HepG2 (cell line): ENCODE measurements around the gene BTBD19. TPM values are rescaled to one million over a fixed set of nuclear protein-coding genes. Genes with fewer than 3 reads are reported as not detected.

ENCODE experiments used
- ATF4 ChIP-seq, 2 experiments: fragments of 450-650 bp in 1 of 2; sonication (generic) in 1 of 2; formaldehyde crosslinking; IDR thresholded peaks; 2 replicates each; pipeline versions ENCODE4 v1.5.0 to v1.8.0; 2020 to 2022; ENCODE audit warnings: mild to moderate bottlenecking in 1 of 2, missing genetic modification reagents in 1 of 2
- DPF2 ChIP-seq: sonication (generic); formaldehyde crosslinking; IDR thresholded peaks from 2 replicates; pipeline ENCODE4 v1.4.0; 2020; ENCODE audit warnings: mild to moderate bottlenecking, low read depth, missing genetic modification reagents, borderline replicate concordance
- ELF4 ChIP-seq: sonication (generic); formaldehyde crosslinking; IDR thresholded peaks from 2 replicates; pipeline ENCODE4 v1.5.0; 2020; ENCODE audit warnings: missing genetic modification reagents, mild to moderate bottlenecking, moderate library complexity, borderline replicate concordance
- ERF ChIP-seq: IDR thresholded peaks from 2 replicates; pipeline ENCODE4 v1.6.1; 2018; ENCODE audit warnings: missing biosample characterization, missing genetic modification reagents
- GATAD2A ChIP-seq: IDR thresholded peaks from 2 replicates; pipeline ENCODE4 v1.6.1; 2016
- HDAC6 ChIP-seq: fragments of 200-600 bp; sonication (generic); IDR thresholded peaks from 2 replicates; pipeline ENCODE4 v1.7.0; 2017; ENCODE audit warnings: mild to moderate bottlenecking, antibody characterized with exemption, low read length, low read depth
- HOMEZ ChIP-seq: IDR thresholded peaks from 2 replicates; pipeline ENCODE4 v1.6.1; 2016; ENCODE audit warnings: low read depth
- IRF2 ChIP-seq: IDR thresholded peaks from 2 replicates; pipeline ENCODE4 v1.6.1; 2018; ENCODE audit warnings: missing genetic modification reagents, missing compliant biosample characterization
- LRRFIP1 ChIP-seq: sonication (generic); formaldehyde crosslinking; conservative IDR thresholded peaks from 2 replicates; pipeline ENCODE4 v1.4.0; 2020; ENCODE audit warnings: missing genetic modification reagents
- MIXL1 ChIP-seq: IDR thresholded peaks from 2 replicates; pipeline ENCODE4 v1.6.1; 2016
- POLR2AphosphoS5 ChIP-seq: IDR thresholded peaks from 2 replicates; pipeline ENCODE4 v1.6.1; 2012; ENCODE audit warnings: low read depth, low read length
- SUZ12 ChIP-seq: fragments of 150-350 bp; IDR thresholded peaks from 2 replicates; pipeline ENCODE4 v1.6.1; 2014; ENCODE audit warnings: low read depth, low read length
- XRCC5 ChIP-seq: fragments of 200-400 bp; formaldehyde crosslinking; optimal IDR thresholded peaks from 2 replicates; pipeline ENCODE3; 2017; ENCODE audit warnings: mild to moderate bottlenecking, low read length
- ZFP82 ChIP-seq: sonication (generic); formaldehyde crosslinking; IDR thresholded peaks from 2 replicates; pipeline ENCODE4 v1.5.1; 2020; ENCODE audit warnings: mild to moderate bottlenecking, missing genetic modification reagents, borderline replicate concordance
- ZMYM4 ChIP-seq: sonication (generic); formaldehyde crosslinking; IDR thresholded peaks from 2 replicates; pipeline ENCODE4 v1.8.1; 2023; ENCODE audit warnings: mild to moderate bottlenecking, missing genetic modification reagents
- ZNF432 ChIP-seq: sonication (generic); formaldehyde crosslinking; IDR thresholded peaks from 2 replicates; pipeline ENCODE4 v1.5.0; 2020; ENCODE audit warnings: missing genetic modification reagents, mild to moderate bottlenecking, borderline replicate concordance
- ZNF558 ChIP-seq: sonication (generic); formaldehyde crosslinking; IDR thresholded peaks from 2 replicates; pipeline ENCODE4 v1.9.0; 2022; ENCODE audit warnings: mild to moderate bottlenecking, missing genetic modification reagents, borderline replicate concordance
- ZNF569 ChIP-seq: sonication (generic); formaldehyde crosslinking; IDR thresholded peaks from 2 replicates; pipeline ENCODE4 v1.5.0; 2020; ENCODE audit warnings: mild to moderate bottlenecking, missing genetic modification reagents, moderate library complexity, borderline replicate concordance
- ZNF639 ChIP-seq: conservative IDR thresholded peaks from 2 replicates; pipeline ENCODE4 v1.6.1; 2018; ENCODE audit warnings: missing genetic modification reagents
- ZNF710 ChIP-seq: sonication (generic); formaldehyde crosslinking; IDR thresholded peaks from 2 replicates; pipeline ENCODE4 v1.5.0; 2020; ENCODE audit warnings: mild to moderate bottlenecking, missing genetic modification reagents, borderline replicate concordance
- ZNF746 ChIP-seq: sonication (generic); formaldehyde crosslinking; IDR thresholded peaks from 2 replicates; pipeline ENCODE4 v1.8.0; 2022; ENCODE audit warnings: mild to moderate bottlenecking, missing genetic modification reagents
- ZNF749 ChIP-seq: sonication (generic); formaldehyde crosslinking; IDR thresholded peaks from 2 replicates; pipeline ENCODE4 v1.8.0; 2022; ENCODE audit warnings: mild to moderate bottlenecking, missing genetic modification reagents, moderate library complexity, borderline replicate concordance
- ZSCAN9 ChIP-seq: IDR thresholded peaks from 2 replicates; pipeline ENCODE4 v1.6.1; 2016; ENCODE audit warnings: borderline replicate concordance
- polyA plus RNA-seq, 8 experiments: library from polyadenylated mRNA; depleted of rRNA in 3 of 8; stranded (reverse) in 7 of 8; unstranded in 1 of 8; fragments of >200 nt; fragmentation: Illumina TruSeq in 4 of 8; extraction: Trizol in 4 of 8; gene quantifications; 2 replicates each; pipeline versions ENCODE4 v1.2.1 to v1.2.3, GENCODE V29; 2011 to 2016; ENCODE audit warnings: low read depth in 4 of 8, missing spikeins in 1 of 8, mixed read lengths in 1 of 8; ENCODE audit not compliant: insufficient read depth in 1 of 8
- total RNA-seq, 5 experiments: library from RNA; depleted of rRNA; stranded (reverse); fragments of >200 nt; fragmentation: Illumina TruSeq; extraction: Trizol; gene quantifications; 2 replicates each; pipeline ENCODE4 v1.2.3, GENCODE V29; 2016; ENCODE audit warnings: low read depth in 1 of 5

Gene BTBD19
- total and polyA plus RNA-seq, 2 of the 13 experiments (the other 11 are each of a cell fraction or from before 2014, with no cell fraction given): 2.7 to 6.7 TPM

- no peak for TF ChIP-seq LRRFIP1 (CRISPR knock-in tag)
- peak; percentile 51; the same call in 1 of the 2 replicates for TF ChIP-seq ERF
- TF ChIP-seq ZNF710: no peak
- TF ChIP-seq POLR2AphosphoS5: no peak
- TF ChIP-seq MIXL1 (CRISPR knock-in tag): no peak
- no peak for TF ChIP-seq GATAD2A (CRISPR knock-in tag)
- no peak for TF ChIP-seq ZFP82 (CRISPR knock-in tag)
- TF ChIP-seq HDAC6: no peak
- 0 out of 2 replicates have a peak, but pooled peaks have one; percentile 25 for TF ChIP-seq ZMYM4 (CRISPR knock-in tag)
- no peak for TF ChIP-seq HOMEZ (CRISPR knock-in tag)
- TF ChIP-seq IRF2 (CRISPR knock-in tag): no peak
- no peak for TF ChIP-seq SUZ12
- no peak for TF ChIP-seq ATF4 (CRISPR knock-in tag; IDR thresholded peaks at IDR 0.05)
- TF ChIP-seq ZNF639 (CRISPR knock-in tag): no peak
- TF ChIP-seq ZNF558 (CRISPR knock-in tag): no peak
- TF ChIP-seq ZSCAN9 (CRISPR knock-in tag): 0 out of 2 replicates have a peak, but pooled peaks have one; percentile 49
- TF ChIP-seq ZNF569 (CRISPR knock-in tag): no peak
- TF ChIP-seq ELF4 (CRISPR knock-in tag): no peak
- TF ChIP-seq ZNF746 (CRISPR knock-in tag): no peak
- no peak for TF ChIP-seq DPF2
- peak; percentile 67 for TF ChIP-seq XRCC5
- TF ChIP-seq ZNF749 (CRISPR knock-in tag): no peak
- TF ChIP-seq ZNF432 (CRISPR knock-in tag): no peak
Measured at GRCh38 chr1:44786138-44786840, 22.0 kb upstream of the BTBD19 start (continued).
